Testis (tissue), 2 donors: ENCODE results near the gene AGAP1.

Experiments used
- CTCF ChIP-seq, 3 experiments: fragments of 450-650 bp in 2 of 3; fragments of 200-600 bp in 1 of 3; sonication (generic) in 1 of 3; IDR thresholded peaks; one replicate each; pipeline ENCODE4 v1.5.1; 2016 to 2019; ENCODE audit warnings: antibody characterized with exemption in 3 of 3, mild to moderate bottlenecking in 2 of 3, moderate library complexity in 1 of 3
- POLR2A ChIP-seq: fragments of 450-650 bp; IDR thresholded peaks from one replicate; pipeline ENCODE4 v1.6.1; 2017; ENCODE audit warnings: antibody characterized with exemption, mild to moderate bottlenecking, moderate library complexity

- no peak for TF ChIP-seq CTCF (IDR thresholded peaks at IDR 0.05)
- no peak for TF ChIP-seq POLR2A
Observed at GRCh38 chr2:235712176-235712575, 218.3 kb downstream of the AGAP1 start.
